Calu3 (cell line): ENCODE measurements around the gene CATSPER1. TPM values are rescaled to one million over a fixed set of nuclear protein-coding genes. Genes with fewer than 3 reads are reported as not detected.

Source experiments
- BruUV-seq: library from RNA; stranded (reverse); fragments of 400-500 nt; replicated peaks from 2 replicates; lab custom pipeline; 2021; lab: Mats Ljungman, UMichigan
- CTCF ChIA-PET: fragments of 300-600 bp; sonication (Branson Sonifier 250); formaldehyde crosslinking; loops from one replicate; lab custom pipeline; 2022; ENCODE audit warnings: antibody characterized with exemption; lab: Charles Lee
- DNase-seq: peaks from one replicate; pipeline ENCODE4 v3.0.0; 2022
- H3K27ac Mint-ChIP-seq: one replicate; pipeline ENCODE4 v1.8.0; 2022; ENCODE audit warnings: mixed read lengths; ENCODE audit not compliant: unreplicated experiment
- H3K27me3 Mint-ChIP-seq: one replicate; pipeline ENCODE4 v1.8.0; 2022; ENCODE audit warnings: mixed read lengths; ENCODE audit not compliant: unreplicated experiment
- H3K36me3 Mint-ChIP-seq: one replicate; pipeline ENCODE4 v1.8.0; 2022; ENCODE audit warnings: mild to moderate bottlenecking, moderate library complexity, mixed read lengths; ENCODE audit not compliant: insufficient read depth, unreplicated experiment
- H3K4me1 Mint-ChIP-seq: one replicate; pipeline ENCODE4 v1.8.0; 2022; ENCODE audit warnings: mild to moderate bottlenecking, low read depth, mixed read lengths; ENCODE audit not compliant: unreplicated experiment
- H3K4me3 Mint-ChIP-seq: one replicate; pipeline ENCODE4 v1.8.0; 2022; ENCODE audit warnings: mild to moderate bottlenecking, low read depth, moderate library complexity, mixed read lengths; ENCODE audit not compliant: unreplicated experiment
- H3K9me3 Mint-ChIP-seq: one replicate; pipeline ENCODE4 v1.8.0; 2022; ENCODE audit warnings: low read depth, mixed read lengths; ENCODE audit not compliant: unreplicated experiment
- CTCF ChIP-seq: fragments of 200-600 bp; IDR thresholded peaks from one replicate; pipeline ENCODE4 v1.8.0; 2022; ENCODE audit warnings: antibody characterized with exemption; ENCODE audit not compliant: unreplicated experiment
- intact Hi-C: fragments of 100-400 bp; cut with micrococcal nuclease; formaldehyde crosslinking; loops from one replicate; pipeline ENCODE4 v1.10.0; 2022; ENCODE audit not compliant: unreplicated experiment
- total RNA-seq: library from RNA; stranded (reverse); gene quantifications from 2 replicates; pipeline ENCODE4 v1.2.3, GENCODE V29; 2022

CATSPER1 gene
- total RNA-seq, 1 experiment from 2014 or later: 1.0 TPM

GRCh38 chr11:65976216-65977176 is 49.8 kb downstream of the CATSPER1 start:
- Mint-ChIP-seq H3K36me3 (peaks cover 63% of the 10 kb centered on the region), H3K9me3 (no peaks in the 10 kb centered on the region), H3K4me3 (no peak overlapping the region), H3K27ac (peak overlapping the region; percentile 30), H3K4me1 (peaks cover 8% of the 10 kb centered on the region), H3K27me3 (no peaks in the 10 kb centered on the region)
- no TSS peak for BruUV-seq
- intact Hi-C loops: no loop called here
- DNase-seq: no peak
- CTCF ChIA-PET: interaction anchor here (1.9 kb wide), 1 partner anchor 86 kb away, joined by 4 read pairs; the partner anchor contains the start of gene CCDC85B
- TF ChIP-seq CTCF: no peak

GRCh38 chr11:65975771-65976170 is 50.5 kb downstream of the CATSPER1 start:
- Mint-ChIP-seq H3K4me1 (peaks cover 8% of the 10 kb centered on the region), H3K36me3 (peaks cover 56% of the 10 kb centered on the region), H3K9me3 (no peaks in the 10 kb centered on the region), H3K4me3 (no peak overlapping the region), H3K27me3 (no peaks in the 10 kb centered on the region), H3K27ac (peak overlapping the region; percentile 30)
- CTCF ChIA-PET: interaction anchor here (1.9 kb wide), 1 partner anchor 85 kb away, joined by 4 read pairs; the partner anchor contains the start of gene CCDC85B
- intact Hi-C loops: no loop called here
- no peak for TF ChIP-seq CTCF
- no TSS peak for BruUV-seq
- no peak for DNase-seq

GRCh38 chr11:65973439-65974110 is 52.7 kb downstream of the CATSPER1 start:
- no peak for TF ChIP-seq CTCF
- H3K27ac Mint-ChIP-seq: no peak overlapping the region
- H3K9me3 Mint-ChIP-seq: no peaks in the 10 kb centered on the region
- H3K4me3 Mint-ChIP-seq: no peak overlapping the region
- peaks cover 8% of the 10 kb centered on the region for H3K4me1 Mint-ChIP-seq
- DNase-seq: no peak
- no peaks in the 10 kb centered on the region for H3K27me3 Mint-ChIP-seq
- intact Hi-C loops: no loop called here
- CTCF ChIA-PET: interaction anchor here (0.6 kb wide), 1 partner anchor 102 kb away, joined by 3 read pairs; no protein-coding TSS in a partner anchor
- peaks cover 38% of the 10 kb centered on the region for H3K36me3 Mint-ChIP-seq
- BruUV-seq: no TSS peak

- CTCF ChIA-PET: interaction anchor here (0.6 kb wide), 1 partner anchor 1353 kb away, joined by 3 read pairs; no protein-coding TSS in a partner anchor
- TF ChIP-seq CTCF: no peak
- no peak for DNase-seq
- peaks cover 8% of the 10 kb centered on the region for H3K4me1 Mint-ChIP-seq
- intact Hi-C loops: no loop called here
- H3K4me3 Mint-ChIP-seq: no peak overlapping the region
- no peaks in the 10 kb centered on the region for H3K27me3 Mint-ChIP-seq
- H3K9me3 Mint-ChIP-seq: no peaks in the 10 kb centered on the region
- no peak overlapping the region for H3K27ac Mint-ChIP-seq
- H3K36me3 Mint-ChIP-seq: peaks cover 30% of the 10 kb centered on the region
- BruUV-seq: no TSS peak
Observed at GRCh38 chr11:65972116-65972515, 54.2 kb downstream of the CATSPER1 start.
